Measurements from ENCODE around the gene HNRNPH3.

Gene HNRNPH3

DNA sequence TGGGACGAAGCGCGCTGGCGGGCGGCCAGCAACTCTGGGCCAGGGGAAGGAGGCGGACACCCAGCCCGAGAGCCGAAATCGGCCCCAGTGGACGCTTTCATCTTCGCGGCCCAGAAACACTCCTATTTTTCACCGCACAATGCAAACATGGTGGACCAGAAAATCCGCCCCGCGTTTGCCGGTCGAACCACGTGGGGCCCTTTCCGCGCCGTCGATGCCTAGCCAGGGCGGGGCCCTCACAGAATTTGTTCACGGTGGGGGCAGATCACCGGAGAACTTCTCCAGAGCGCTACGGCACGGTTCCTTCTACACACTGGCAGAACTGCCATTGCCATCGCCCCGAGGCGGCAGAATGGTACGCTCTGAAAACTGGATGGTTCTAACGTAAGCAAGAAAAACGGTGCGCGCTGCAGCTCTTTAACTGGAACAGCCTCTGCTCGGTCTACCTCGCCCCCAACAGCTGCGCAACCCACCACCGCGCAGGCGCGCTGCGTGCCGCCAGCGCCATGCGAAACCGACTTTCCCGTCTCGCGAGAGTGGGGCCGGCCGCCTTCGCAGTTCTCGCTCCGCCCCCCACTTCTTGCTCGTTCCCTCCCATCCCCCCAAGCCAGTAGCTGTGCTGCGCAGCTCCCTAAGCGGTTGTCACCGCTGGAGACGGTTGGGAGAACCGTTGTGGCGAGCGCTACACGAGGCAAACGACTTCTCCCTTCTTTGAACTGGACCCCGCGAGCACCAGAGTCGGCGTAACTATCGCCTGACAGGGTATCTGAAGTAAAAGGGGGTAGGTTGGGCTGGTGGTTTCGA lies at the start of gene HNRNPH3 (continued):
- TF ChIP-seq ZNF433 (tag by site-specific recombination; IDR thresholded peaks at IDR 0.05; ENCODE audit: low read depth) (no peak), ZNF560 (tag by site-specific recombination; IDR thresholded peaks at IDR 0.05; ENCODE audit: borderline replicate concordance) (no peak), ZNF211 (tag by site-specific recombination; IDR thresholded peaks at IDR 0.05; ENCODE audit: low read depth) (no peak), ZNF132 (tag by site-specific recombination; IDR thresholded peaks at IDR 0.05; ENCODE audit: borderline replicate concordance) (no peak), ZNF391 (tag by site-specific recombination; IDR thresholded peaks at IDR 0.05; ENCODE audit: borderline replicate concordance, low read depth) (peak; percentile 32; the same call in 1 of the 2 replicates), ZNF768 (tag by site-specific recombination; IDR thresholded peaks at IDR 0.05) (0 out of 2 replicates have a peak, but pooled peaks have one; percentile 29), BCL11A (tag by site-specific recombination; IDR thresholded peaks at IDR 0.05; ENCODE audit: low read depth) (no peak), ATF2 (tag by site-specific recombination; IDR thresholded peaks at IDR 0.05; ENCODE audit: low read depth) (no peak), SCRT1 (tag by site-specific recombination; IDR thresholded peaks at IDR 0.05; ENCODE audit: borderline replicate concordance) (no peak), ZNF202 (tag by site-specific recombination; IDR thresholded peaks at IDR 0.05; ENCODE audit: borderline replicate concordance) (no peak), KLF1 (tag by site-specific recombination; IDR thresholded peaks at IDR 0.05) (peak; percentile 73), ZNF292 (tag by site-specific recombination; IDR thresholded peaks at IDR 0.05; ENCODE audit: borderline replicate concordance, low read depth) (no peak), AEBP2 (tag by site-specific recombination; IDR thresholded peaks at IDR 0.05; ENCODE audit: borderline replicate concordance) (no peak), ZNF112 (tag by site-specific recombination; IDR thresholded peaks at IDR 0.05) (no peak), EGR2 (tag by site-specific recombination; IDR thresholded peaks at IDR 0.05; ENCODE audit: low read depth) (peak; percentile 88), ZNF626 (tag by site-specific recombination; IDR thresholded peaks at IDR 0.05) (no peak), ZNF629 (tag by site-specific recombination; IDR thresholded peaks at IDR 0.05) (peak; percentile 72), PRDM1 (tag by site-specific recombination; IDR thresholded peaks at IDR 0.05) (no peak), ZBTB8A (tag by site-specific recombination; IDR thresholded peaks at IDR 0.05) (peak; percentile 51), ZBTB7A (tag by site-specific recombination; IDR thresholded peaks at IDR 0.05; ENCODE audit: low read depth) (no peak), ZNF610 (tag by site-specific recombination; IDR thresholded peaks at IDR 0.05; ENCODE audit: borderline replicate concordance) (peak; percentile 62), ZNF404 (tag by site-specific recombination; IDR thresholded peaks at IDR 0.05) (no peak)
- TF ChIP-seq, protein P1, sequence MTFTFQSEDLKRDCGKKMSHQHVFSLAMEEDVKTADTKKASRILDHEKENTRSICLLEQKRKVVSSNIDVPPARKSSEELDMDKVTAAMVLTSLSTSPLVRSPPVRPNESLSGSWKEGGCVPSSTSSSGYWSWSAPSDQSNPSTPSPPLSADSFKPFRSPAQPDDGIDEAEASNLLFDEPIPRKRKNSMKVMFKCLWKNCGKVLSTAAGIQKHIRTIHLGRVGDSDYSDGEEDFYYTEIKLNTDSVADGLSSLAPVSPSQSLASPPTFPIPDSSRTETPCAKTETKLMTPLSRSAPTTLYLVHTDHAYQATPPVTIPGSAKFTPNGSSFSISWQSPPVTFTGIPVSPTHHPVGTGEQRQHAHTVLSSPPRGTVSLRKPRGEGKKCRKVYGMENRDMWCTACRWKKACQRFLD (tag by site-specific recombination; IDR thresholded peaks at IDR 0.05) = 0 out of 2 replicates have a peak, but pooled peaks have one; percentile 14
- TF ChIP-seq, protein P2, sequence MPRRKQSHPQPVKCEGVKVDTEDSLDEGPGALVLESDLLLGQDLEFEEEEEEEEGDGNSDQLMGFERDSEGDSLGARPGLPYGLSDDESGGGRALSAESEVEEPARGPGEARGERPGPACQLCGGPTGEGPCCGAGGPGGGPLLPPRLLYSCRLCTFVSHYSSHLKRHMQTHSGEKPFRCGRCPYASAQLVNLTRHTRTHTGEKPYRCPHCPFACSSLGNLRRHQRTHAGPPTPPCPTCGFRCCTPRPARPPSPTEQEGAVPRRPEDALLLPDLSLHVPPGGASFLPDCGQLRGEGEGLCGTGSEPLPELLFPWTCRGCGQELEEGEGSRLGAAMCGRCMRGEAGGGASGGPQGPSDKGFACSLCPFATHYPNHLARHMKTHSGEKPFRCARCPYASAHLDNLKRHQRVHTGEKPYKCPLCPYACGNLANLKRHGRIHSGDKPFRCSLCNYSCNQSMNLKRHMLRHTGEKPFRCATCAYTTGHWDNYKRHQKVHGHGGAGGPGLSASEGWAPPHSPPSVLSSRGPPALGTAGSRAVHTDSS (tag by site-specific recombination; IDR thresholded peaks at IDR 0.05) = no peak
- TF ChIP-seq, protein P3, sequence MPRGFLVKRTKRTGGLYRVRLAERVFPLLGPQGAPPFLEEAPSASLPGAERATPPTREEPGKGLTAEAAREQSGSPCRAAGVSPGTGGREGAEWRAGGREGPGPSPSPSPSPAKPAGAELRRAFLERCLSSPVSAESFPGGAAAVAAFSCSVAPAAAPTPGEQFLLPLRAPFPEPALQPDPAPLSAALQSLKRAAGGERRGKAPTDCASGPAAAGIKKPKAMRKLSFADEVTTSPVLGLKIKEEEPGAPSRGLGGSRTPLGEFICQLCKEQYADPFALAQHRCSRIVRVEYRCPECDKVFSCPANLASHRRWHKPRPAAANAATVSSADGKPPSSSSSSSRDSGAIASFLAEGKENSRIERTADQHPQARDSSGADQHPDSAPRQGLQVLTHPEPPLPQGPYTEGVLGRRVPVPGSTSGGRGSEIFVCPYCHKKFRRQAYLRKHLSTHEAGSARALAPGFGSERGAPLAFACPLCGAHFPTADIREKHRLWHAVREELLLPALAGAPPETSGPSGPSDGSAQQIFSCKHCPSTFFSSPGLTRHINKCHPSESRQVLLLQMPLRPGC (tag by site-specific recombination; IDR thresholded peaks at IDR 0.05) = peak; percentile 10; the same call in 1 of the 2 replicates
- TF ChIP-seq, protein P4, sequence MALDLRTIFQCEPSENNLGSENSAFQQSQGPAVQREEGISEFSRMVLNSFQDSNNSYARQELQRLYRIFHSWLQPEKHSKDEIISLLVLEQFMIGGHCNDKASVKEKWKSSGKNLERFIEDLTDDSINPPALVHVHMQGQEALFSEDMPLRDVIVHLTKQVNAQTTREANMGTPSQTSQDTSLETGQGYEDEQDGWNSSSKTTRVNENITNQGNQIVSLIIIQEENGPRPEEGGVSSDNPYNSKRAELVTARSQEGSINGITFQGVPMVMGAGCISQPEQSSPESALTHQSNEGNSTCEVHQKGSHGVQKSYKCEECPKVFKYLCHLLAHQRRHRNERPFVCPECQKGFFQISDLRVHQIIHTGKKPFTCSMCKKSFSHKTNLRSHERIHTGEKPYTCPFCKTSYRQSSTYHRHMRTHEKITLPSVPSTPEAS (tag by site-specific recombination; IDR thresholded peaks at IDR 0.05) = no peak; the same call in 1 of the 2 replicates
- TF ChIP-seq, protein P5, sequence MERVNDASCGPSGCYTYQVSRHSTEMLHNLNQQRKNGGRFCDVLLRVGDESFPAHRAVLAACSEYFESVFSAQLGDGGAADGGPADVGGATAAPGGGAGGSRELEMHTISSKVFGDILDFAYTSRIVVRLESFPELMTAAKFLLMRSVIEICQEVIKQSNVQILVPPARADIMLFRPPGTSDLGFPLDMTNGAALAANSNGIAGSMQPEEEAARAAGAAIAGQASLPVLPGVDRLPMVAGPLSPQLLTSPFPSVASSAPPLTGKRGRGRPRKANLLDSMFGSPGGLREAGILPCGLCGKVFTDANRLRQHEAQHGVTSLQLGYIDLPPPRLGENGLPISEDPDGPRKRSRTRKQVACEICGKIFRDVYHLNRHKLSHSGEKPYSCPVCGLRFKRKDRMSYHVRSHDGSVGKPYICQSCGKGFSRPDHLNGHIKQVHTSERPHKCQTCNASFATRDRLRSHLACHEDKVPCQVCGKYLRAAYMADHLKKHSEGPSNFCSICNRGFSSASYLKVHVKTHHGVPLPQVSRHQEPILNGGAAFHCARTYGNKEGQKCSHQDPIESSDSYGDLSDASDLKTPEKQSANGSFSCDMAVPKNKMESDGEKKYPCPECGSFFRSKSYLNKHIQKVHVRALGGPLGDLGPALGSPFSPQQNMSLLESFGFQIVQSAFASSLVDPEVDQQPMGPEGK (tag by site-specific recombination; IDR thresholded peaks at IDR 0.05) = peak; percentile 97

Measured in HEK293 (cell line).